ENCODE results near the gene MRPS15. TPM values are rescaled to one million over a fixed set of nuclear protein-coding genes. Genes with fewer than 3 reads are reported as not detected.
A peak's percentile ranks its signal among the peaks of the same experiment; 100 is the strongest.

Gene MRPS15
- total RNA-seq, 2 experiments from 2014 or later = 92.3 to 99.9 TPM

- Mint-ChIP-seq H3K4me3 (no peak overlapping the region), H3K27ac (no peak overlapping the region), H3K36me3 (ENCODE audit: low read depth) (no peaks in the 10 kb centered on the region), H3K4me1 (peaks cover 24% of the 10 kb centered on the region), H3K9me3 (no peaks in the 10 kb centered on the region), H3K27me3 (no peaks in the 10 kb centered on the region)
- DNase-seq = no peak
- CTCF ChIA-PET = interaction anchor here (1.0 to 4.4 kb wide), 8 partner anchors 9 to 272 kb away, joined by 3 to 32 read pairs (median 5); partner anchors contain the start of genes MRPS15 and TRAPPC3
- POLR2A ChIA-PET = interaction anchor here (0.7 to 1.3 kb wide), 3 partner anchors 55 to 272 kb away, joined by 3 to 4 read pairs (median 3); partner anchors contain the start of gene TRAPPC3
Observed at GRCh38 chr1:36421649-36422048, 42.5 kb downstream of the MRPS15 start.

DNA sequence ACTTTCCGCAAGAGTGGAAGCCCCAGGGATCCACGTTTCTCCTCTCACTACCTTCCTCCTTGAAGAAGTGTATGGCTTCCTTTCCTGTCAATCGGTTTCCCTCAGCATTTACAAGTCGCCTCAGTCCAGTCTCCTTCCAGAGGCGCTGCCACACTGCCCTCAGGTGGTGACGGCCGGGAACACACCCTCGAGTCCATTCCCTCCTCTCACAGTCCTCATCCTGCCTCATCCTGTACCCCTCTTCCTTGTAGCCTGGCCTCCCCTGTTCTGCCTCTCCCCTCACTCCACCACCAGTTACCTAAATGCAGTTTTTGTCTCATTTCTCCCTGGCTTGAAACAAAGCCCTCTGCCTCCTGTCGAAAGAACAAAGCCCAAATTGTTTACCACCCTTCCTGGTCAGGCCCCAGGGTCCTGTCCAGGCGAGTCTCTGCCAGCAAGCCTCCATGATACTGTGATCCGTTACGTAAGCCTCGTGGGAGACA is 43.3 kb downstream of the MRPS15 start:
- CTCF ChIA-PET = interaction anchor here (1.2 to 4.9 kb wide), 8 partner anchors 9 to 271 kb away, joined by 4 to 32 read pairs (median 10); partner anchors contain the start of genes SH3D21, THRAP3 and TRAPPC3
- no peaks in the 10 kb centered on the region for H3K36me3 Mint-ChIP-seq (ENCODE audit: low read depth)
- DNase-seq = peak; percentile 93
- H3K4me3 Mint-ChIP-seq = no peak overlapping the region
- H3K27ac Mint-ChIP-seq = peak overlapping the region; percentile 73
- peaks cover 18% of the 10 kb centered on the region for H3K4me1 Mint-ChIP-seq
- H3K27me3 Mint-ChIP-seq = no peaks in the 10 kb centered on the region
- no peaks in the 10 kb centered on the region for H3K9me3 Mint-ChIP-seq
- POLR2A ChIA-PET = interaction anchor here (1.9 kb wide), 1 partner anchor 34 kb away, joined by 9 read pairs; no protein-coding TSS in a partner anchor

GRCh38 chr1:36420409-36420808 is 43.8 kb downstream of the MRPS15 start:
- ChIA-PET POLR2A (interaction anchor here (0.6 to 1.9 kb wide), 3 partner anchors 34 to 98 kb away, joined by 3 to 9 read pairs (median 3); no protein-coding TSS in a partner anchor), CTCF (interaction anchor here (0.7 to 4.9 kb wide), 13 partner anchors 9 to 271 kb away, joined by 3 to 31 read pairs (median 5); partner anchors contain the start of genes MRPS15, SH3D21, THRAP3 and TRAPPC3)
- Mint-ChIP-seq H3K27ac (peak overlapping the region; percentile 73), H3K27me3 (no peaks in the 10 kb centered on the region), H3K4me1 (peaks cover 15% of the 10 kb centered on the region), H3K4me3 (no peak overlapping the region), H3K36me3 (ENCODE audit: low read depth) (no peaks in the 10 kb centered on the region), H3K9me3 (no peaks in the 10 kb centered on the region)
- DNase-seq = no peak

- POLR2A ChIA-PET = interaction anchor here (1.0 to 1.9 kb wide), 4 partner anchors 33 to 97 kb away, joined by 3 to 9 read pairs (median 4); partner anchors contain the start of genes EVA1B and MRPS15
- Mint-ChIP-seq H3K4me3 (no peak overlapping the region), H3K4me1 (peaks cover 15% of the 10 kb centered on the region), H3K27ac (no peak overlapping the region), H3K36me3 (ENCODE audit: low read depth) (no peaks in the 10 kb centered on the region), H3K9me3 (no peaks in the 10 kb centered on the region), H3K27me3 (no peaks in the 10 kb centered on the region)
- CTCF ChIA-PET = interaction anchor here (0.7 to 4.9 kb wide), 15 partner anchors 8 to 270 kb away, joined by 3 to 31 read pairs (median 5); partner anchors contain the start of genes MRPS15, SH3D21, THRAP3 and TRAPPC3
- DNase-seq = no peak
Observed at GRCh38 chr1:36419569-36419968, 44.6 kb downstream of the MRPS15 start.

DNA sequence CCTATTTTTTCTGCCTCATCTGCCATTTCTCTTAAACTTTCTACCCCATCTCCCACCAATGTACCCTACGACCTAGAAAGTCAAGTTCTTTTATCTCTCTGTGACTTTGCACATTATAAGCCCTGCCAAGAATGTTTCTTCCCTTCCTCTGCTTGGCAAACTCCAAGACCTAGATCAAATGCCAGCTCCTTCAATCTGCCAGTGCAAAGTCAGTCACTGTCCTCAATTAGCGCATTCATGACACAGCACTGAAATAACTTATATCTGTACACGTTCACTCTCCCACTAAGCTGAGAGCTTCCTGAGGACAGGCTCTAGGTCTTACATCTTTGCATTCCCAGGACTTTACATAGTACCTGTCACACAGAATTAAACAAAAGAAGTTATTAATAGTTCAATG is 45.0 kb downstream of the MRPS15 start:
- ChIA-PET POLR2A (interaction anchor here (1.1 to 1.9 kb wide), 3 partner anchors 32 to 95 kb away, joined by 4 to 9 read pairs (median 5); partner anchors contain the start of genes EVA1B and MRPS15), CTCF (interaction anchor here (1.3 to 4.9 kb wide), 10 partner anchors 8 to 270 kb away, joined by 3 to 31 read pairs (median 6); partner anchors contain the start of genes SH3D21 and TRAPPC3)
- no peak for DNase-seq
- Mint-ChIP-seq H3K4me3 (no peak overlapping the region), H3K4me1 (peaks cover 15% of the 10 kb centered on the region), H3K36me3 (ENCODE audit: low read depth) (no peaks in the 10 kb centered on the region), H3K27me3 (no peaks in the 10 kb centered on the region), H3K9me3 (no peaks in the 10 kb centered on the region), H3K27ac (no peak overlapping the region)

DNA sequence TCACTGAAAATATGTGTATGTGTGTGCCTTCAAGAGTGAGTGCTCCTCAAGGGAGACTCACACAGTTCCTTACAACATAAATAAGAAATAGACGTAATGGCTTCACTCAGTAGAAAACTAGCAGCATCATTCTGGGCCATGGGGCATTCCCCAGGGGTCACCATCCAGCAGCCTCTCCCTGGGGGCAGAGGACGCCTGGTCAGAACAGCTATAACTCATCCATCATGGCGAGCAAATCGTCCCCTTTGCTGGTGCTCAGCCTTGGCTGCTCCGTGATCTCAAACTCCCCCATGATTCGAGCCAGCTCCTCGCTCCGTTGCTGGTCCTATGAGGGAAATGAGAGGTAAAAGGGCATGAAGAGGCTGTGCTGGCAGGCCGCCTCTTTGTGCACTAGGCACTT is 46.3 kb downstream of the MRPS15 start:
- Mint-ChIP-seq H3K4me3 (no peak overlapping the region), H3K27ac (no peak overlapping the region), H3K36me3 (ENCODE audit: low read depth) (no peaks in the 10 kb centered on the region), H3K9me3 (no peaks in the 10 kb centered on the region), H3K4me1 (peaks cover 20% of the 10 kb centered on the region), H3K27me3 (no peaks in the 10 kb centered on the region)
- POLR2A ChIA-PET = no interaction called here
- CTCF ChIA-PET = interaction anchor here (1.0 to 4.9 kb wide), 4 partner anchors 67 to 475 kb away, joined by 4 to 31 read pairs (median 5); no protein-coding TSS in a partner anchor
- DNase-seq = no peak

DNA sequence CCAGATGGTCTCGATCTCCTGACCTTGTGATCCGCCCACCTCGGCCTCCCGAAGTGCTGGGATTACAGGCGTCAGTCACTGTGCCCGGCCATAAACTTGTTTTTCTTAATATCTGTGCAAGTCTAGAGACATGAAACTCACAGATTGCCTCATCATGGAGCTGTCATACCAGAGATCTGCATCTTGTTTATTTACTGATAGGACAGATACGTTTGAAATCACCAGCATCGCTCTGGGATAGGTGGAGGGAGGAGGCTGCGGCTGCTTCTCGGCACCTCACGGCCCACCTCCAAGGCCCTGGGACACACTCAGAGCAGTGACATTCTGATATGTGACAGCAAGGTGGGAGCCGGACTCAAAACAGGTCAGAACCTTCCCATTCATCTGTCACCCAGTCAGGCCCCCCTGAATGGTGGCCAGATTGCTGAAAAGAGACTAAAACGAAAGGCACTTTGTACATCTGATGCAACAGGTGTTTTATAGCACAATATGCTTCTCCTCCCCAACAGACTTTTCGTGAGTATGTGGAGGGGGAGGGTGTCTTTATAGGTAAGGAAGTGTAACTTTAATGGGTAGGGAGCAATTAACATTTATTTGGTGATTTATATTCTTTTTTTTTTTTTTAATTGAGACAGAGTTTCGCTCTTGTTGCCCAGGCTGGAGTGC is 48.4 kb downstream of the MRPS15 start:
- peaks cover 30% of the 10 kb centered on the region for H3K4me1 Mint-ChIP-seq
- no peak overlapping the region for H3K27ac Mint-ChIP-seq
- ChIA-PET CTCF (interaction anchor here (1.1 to 4.9 kb wide), 3 partner anchors 10 to 265 kb away, joined by 4 to 31 read pairs (median 5); no protein-coding TSS in a partner anchor), POLR2A (no interaction called here)
- H3K9me3 Mint-ChIP-seq = peaks cover 9% of the 10 kb centered on the region
- DNase-seq = no peak
- no peaks in the 10 kb centered on the region for H3K27me3 Mint-ChIP-seq
- H3K36me3 Mint-ChIP-seq (ENCODE audit: low read depth) = peaks cover 8% of the 10 kb centered on the region
- no peak overlapping the region for H3K4me3 Mint-ChIP-seq

- no peaks in the 10 kb centered on the region for H3K27me3 Mint-ChIP-seq
- POLR2A ChIA-PET = interaction anchor here (1.0 kb wide), 1 partner anchor 17 kb away, joined by 3 read pairs; the partner anchor contains the start of gene LSM10
- CTCF ChIA-PET = interaction anchor here (0.6 to 3.2 kb wide), 3 partner anchors 10 to 114 kb away, joined by 3 to 20 read pairs (median 3); no protein-coding TSS in a partner anchor
Observed at GRCh38 chr1:36414384-36414783, 49.8 kb downstream of the MRPS15 start.

GRCh38 chr1:36411674-36412648 is 52.2 kb downstream of the MRPS15 start:
- peak; percentile 70 for DNase-seq
- Mint-ChIP-seq H3K36me3 (ENCODE audit: low read depth) (peaks cover 13% of the 10 kb centered on the region), H3K27me3 (no peaks in the 10 kb centered on the region), H3K4me1 (peaks cover 30% of the 10 kb centered on the region), H3K4me3 (peak overlapping the region; percentile 10), H3K9me3 (peaks cover 13% of the 10 kb centered on the region), H3K27ac (peak overlapping the region; percentile 95)
- POLR2A ChIA-PET = interaction anchor here (0.6 to 3.1 kb wide), 7 partner anchors 11 to 906 kb away, joined by 3 to 17 read pairs (median 5); partner anchors contain the start of genes LSM10, MAP7D1, OSCP1 and STK40
- CTCF ChIA-PET = interaction anchor here (0.9 to 3.2 kb wide), 13 partner anchors 8 to 263 kb away, joined by 3 to 20 read pairs (median 6); partner anchors contain the start of genes LSM10, OSCP1, SH3D21 and TRAPPC3

More at GRCh38 chr1:36414384-36414783, 49.8 kb downstream of the MRPS15 start:
- peaks cover 13% of the 10 kb centered on the region for H3K36me3 Mint-ChIP-seq (ENCODE audit: low read depth)
- no peak overlapping the region for H3K4me3 Mint-ChIP-seq
- no peak overlapping the region for H3K27ac Mint-ChIP-seq
- peaks cover 30% of the 10 kb centered on the region for H3K4me1 Mint-ChIP-seq
- H3K9me3 Mint-ChIP-seq = peaks cover 13% of the 10 kb centered on the region
- no peak for DNase-seq

- ChIA-PET POLR2A (interaction anchor here (0.6 to 2.4 kb wide), 5 partner anchors 11 to 177 kb away, joined by 3 to 9 read pairs (median 3); partner anchors contain the start of gene LSM10), CTCF (interaction anchor here (1.1 to 1.4 kb wide), 2 partner anchors 11 to 39 kb away, joined by 3 to 4 read pairs; no protein-coding TSS in a partner anchor)
- Mint-ChIP-seq H3K4me1 (peaks cover 32% of the 10 kb centered on the region), H3K9me3 (peaks cover 13% of the 10 kb centered on the region), H3K27me3 (no peaks in the 10 kb centered on the region), H3K27ac (no peak overlapping the region), H3K36me3 (ENCODE audit: low read depth) (peaks cover 13% of the 10 kb centered on the region), H3K4me3 (no peak overlapping the region)
- no peak for DNase-seq
Observed at GRCh38 chr1:36408479-36408878, 55.7 kb downstream of the MRPS15 start.

DNA sequence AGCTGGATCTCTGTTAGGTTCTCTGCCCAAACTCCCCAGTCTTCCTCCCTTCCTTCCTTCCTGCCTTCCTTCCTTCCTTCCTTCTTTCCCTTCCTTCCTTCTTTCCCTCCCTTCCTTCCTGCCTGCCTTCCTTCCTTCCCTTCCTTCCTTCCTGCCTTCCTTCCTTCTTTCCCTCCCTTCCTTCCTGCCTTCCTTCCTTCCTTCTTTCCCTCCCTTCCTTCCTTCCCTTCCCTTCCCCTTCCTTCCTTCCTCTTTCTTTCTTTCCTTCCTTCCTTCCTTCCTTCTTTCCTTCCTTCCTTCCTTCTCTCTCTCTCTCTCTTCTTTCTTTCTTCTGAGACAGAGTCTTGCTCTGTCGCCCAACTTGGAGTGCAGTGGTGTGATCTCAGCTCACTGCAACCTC is 57.7 kb downstream of the MRPS15 start:
- ChIA-PET POLR2A (interaction anchor here (1.4 kb wide), 1 partner anchor 64 kb away, joined by 3 read pairs; no protein-coding TSS in a partner anchor), CTCF (interaction anchor here (2.3 kb wide), 1 partner anchor 39 kb away, joined by 12 read pairs; no protein-coding TSS in a partner anchor)
- DNase-seq = no peak
- Mint-ChIP-seq H3K4me3 (no peak overlapping the region), H3K4me1 (peaks cover 17% of the 10 kb centered on the region), H3K27me3 (no peaks in the 10 kb centered on the region), H3K27ac (no peak overlapping the region), H3K36me3 (ENCODE audit: low read depth) (peaks cover 6% of the 10 kb centered on the region), H3K9me3 (peaks cover 7% of the 10 kb centered on the region)
